Amniotic stem cell (primary cell): ENCODE data around the gene SSB.
"Not testable (repeated sequence)": the region's sequence is repeated elsewhere in the genome, so short reads cannot be mapped to it uniquely, and the experiment has no call there.

Experiments used
- DNase-seq: peaks from one replicate; lab custom pipeline; 2025; lab: John Stamatoyannopoulos, UW

Gene SSB

GRCh38 chr2:169782513-169782912 is 16.2 kb upstream of the SSB start:
- no peak for DNase-seq

- DNase-seq, result no peak
Measured at GRCh38 chr2:169790581-169790980, 8.1 kb upstream of the SSB start.

- no peak for DNase-seq
Measured at GRCh38 chr2:169795181-169795580, 3.5 kb upstream of the SSB start.

GRCh38 chr2:169796441-169796840 is 2.2 kb upstream of the SSB start:
- no peak for DNase-seq

- no peak for DNase-seq
Measured at GRCh38 chr2:169797601-169798000, 1.1 kb upstream of the SSB start.

- no peak for DNase-seq
Measured at GRCh38 chr2:169798397-169798717, 314 bp upstream of the SSB start.

GRCh38 chr2:169803480-169803879 is 4.8 kb downstream of the SSB start:
- no peak for DNase-seq

- no peak for DNase-seq
Measured at GRCh38 chr2:169806586-169806985, 7.9 kb downstream of the SSB start.

- DNase-seq, result peak; percentile 40
Measured at GRCh38 chr2:169808221-169808620, 9.6 kb downstream of the SSB start.

- DNase-seq, result peak; percentile 73
Measured at GRCh38 chr2:169815849-169816248, 17.2 kb downstream of the SSB start.

GRCh38 chr2:169816961-169817360 is 18.3 kb downstream of the SSB start:
- not testable (repeated sequence) for DNase-seq

- DNase-seq, result not testable (repeated sequence)
Measured at GRCh38 chr2:169817369-169817768, 18.7 kb downstream of the SSB start.

- no peak for DNase-seq
Measured at GRCh38 chr2:169818241-169818640, 19.6 kb downstream of the SSB start.

GRCh38 chr2:169819106-169819505 is 20.4 kb downstream of the SSB start:
- no peak for DNase-seq

- not testable (repeated sequence) for DNase-seq
Measured at GRCh38 chr2:169820101-169820500, 21.4 kb downstream of the SSB start.

- DNase-seq, result no peak
Measured at GRCh38 chr2:169822036-169822435, 23.4 kb downstream of the SSB start.

GRCh38 chr2:169822785-169823392 is 24.2 kb downstream of the SSB start:
- DNase-seq, result no peak

GRCh38 chr2:169823996-169824372 is 25.3 kb downstream of the SSB start:
- DNase-seq, result no peak

GRCh38 chr2:169824373-169825333 is 26.0 kb downstream of the SSB start, which contains the start of gene METTL5:
Gene METTL5, minus strand, starts transcription at chr2:169824905. Its CDS starts 308 bp downstream, at chr2:169824597.
- DNase-seq, result peak; percentile 47

- peak; percentile 92 for DNase-seq
Measured at GRCh38 chr2:169827272-169828140, 28.8 kb downstream of the SSB start, which contains the start of gene UBR3. Gene UBR3, plus strand, starts transcription at chr2:169827454. Its CDS starts 54 bp downstream, at chr2:169827508.

- no peak for DNase-seq
Measured at GRCh38 chr2:169828141-169828811, 29.6 kb downstream of the SSB start.

GRCh38 chr2:169834401-169834800 is 35.7 kb downstream of the SSB start:
- DNase-seq, result no peak
